ENCODE measurements around the gene MPO. TPM values are rescaled to one million over a fixed set of nuclear protein-coding genes. Genes with fewer than 3 reads are reported as not detected.

Gene MPO
- total RNA-seq, 2 donors from 2014 or later: not detected

- no peak overlapping the region for H3K9ac ChIP-seq (ENCODE audit: extremely low read depth, low read length, poor library complexity, severe bottlenecking)
- H3K9me3 Mint-ChIP-seq: peaks cover 3% of the 10 kb centered on the region
- H3K27me3 Mint-ChIP-seq (ENCODE audit: insufficient read depth): peaks cover 21% of the 10 kb centered on the region
- no peak overlapping the region for H3K4me3 Mint-ChIP-seq
- H3K9me3 ChIP-seq (ENCODE audit: control insufficient read depth, low read length): no peaks in the 10 kb centered on the region
- no peak overlapping the region for H3K4me3 ChIP-seq (ENCODE audit: low read length)
- H3K27me3 ChIP-seq (ENCODE audit: control insufficient read depth, insufficient read depth, low read length, poor library complexity, severe bottlenecking): peaks cover 13% of the 10 kb centered on the region
- no peaks in the 10 kb centered on the region for H3K4me1 ChIP-seq (ENCODE audit: control insufficient read depth, insufficient read depth, low read length)
- no peaks in the 10 kb centered on the region for H3K36me3 ChIP-seq (ENCODE audit: control insufficient read depth, insufficient read depth, low read length)
- no peaks in the 10 kb centered on the region for H3K36me3 Mint-ChIP-seq (ENCODE audit: low read depth)
- no peak overlapping the region for H3K27ac Mint-ChIP-seq
- H3K27ac ChIP-seq (ENCODE audit: low read depth, low read length): no peak overlapping the region
- peak; percentile 37 for DNase-seq
- TF ChIP-seq, protein P1, sequence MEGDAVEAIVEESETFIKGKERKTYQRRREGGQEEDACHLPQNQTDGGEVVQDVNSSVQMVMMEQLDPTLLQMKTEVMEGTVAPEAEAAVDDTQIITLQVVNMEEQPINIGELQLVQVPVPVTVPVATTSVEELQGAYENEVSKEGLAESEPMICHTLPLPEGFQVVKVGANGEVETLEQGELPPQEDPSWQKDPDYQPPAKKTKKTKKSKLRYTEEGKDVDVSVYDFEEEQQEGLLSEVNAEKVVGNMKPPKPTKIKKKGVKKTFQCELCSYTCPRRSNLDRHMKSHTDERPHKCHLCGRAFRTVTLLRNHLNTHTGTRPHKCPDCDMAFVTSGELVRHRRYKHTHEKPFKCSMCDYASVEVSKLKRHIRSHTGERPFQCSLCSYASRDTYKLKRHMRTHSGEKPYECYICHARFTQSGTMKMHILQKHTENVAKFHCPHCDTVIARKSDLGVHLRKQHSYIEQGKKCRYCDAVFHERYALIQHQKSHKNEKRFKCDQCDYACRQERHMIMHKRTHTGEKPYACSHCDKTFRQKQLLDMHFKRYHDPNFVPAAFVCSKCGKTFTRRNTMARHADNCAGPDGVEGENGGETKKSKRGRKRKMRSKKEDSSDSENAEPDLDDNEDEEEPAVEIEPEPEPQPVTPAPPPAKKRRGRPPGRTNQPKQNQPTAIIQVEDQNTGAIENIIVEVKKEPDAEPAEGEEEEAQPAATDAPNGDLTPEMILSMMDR (conservative IDR thresholded peaks at IDR 0.05): no peak
- H3K4me1 Mint-ChIP-seq: no peaks in the 10 kb centered on the region
- WGBS, 2 experiments (ENCODE audit: insufficient coverage in 1 of 2, insufficient read length in 1 of 2): 82% methylated on average over 5 of the region's 6 CpGs; no CpG with 5 or more reads in 1 of the 2 experiments
Observed at GRCh38 chr17:58268774-58269556, 11.8 kb downstream of the MPO start.

DNA sequence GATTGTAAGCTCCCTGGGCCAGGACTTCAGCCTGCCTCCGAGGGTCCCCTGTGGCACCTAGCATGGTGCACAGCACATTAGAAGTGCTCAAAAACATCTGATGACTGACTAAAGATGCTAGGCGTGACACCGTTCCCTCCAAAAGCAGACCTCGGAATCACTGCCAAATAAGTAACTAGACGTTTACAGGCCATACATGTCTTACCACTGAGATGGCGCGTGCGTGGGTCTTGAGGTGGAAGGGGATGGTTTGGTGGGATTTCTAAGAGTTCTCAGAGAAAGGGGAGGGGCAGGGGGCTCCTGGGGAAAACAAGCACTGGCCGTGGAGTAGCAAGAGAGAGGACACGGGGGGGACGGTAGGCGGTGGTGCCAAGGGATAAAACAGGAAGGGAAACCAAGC, 12.4 kb downstream of the MPO start:
- H3K9me3 ChIP-seq (ENCODE audit: control insufficient read depth, low read length): no peaks in the 10 kb centered on the region
- H3K4me3 ChIP-seq (ENCODE audit: low read length): no peak overlapping the region
- H3K27me3 Mint-ChIP-seq (ENCODE audit: insufficient read depth): peaks cover 26% of the 10 kb centered on the region
- no peak overlapping the region for H3K27ac ChIP-seq (ENCODE audit: low read depth, low read length)
- peaks cover 3% of the 10 kb centered on the region for H3K9me3 Mint-ChIP-seq
- H3K27ac Mint-ChIP-seq: no peak overlapping the region
- no peak overlapping the region for H3K9ac ChIP-seq (ENCODE audit: extremely low read depth, low read length, poor library complexity, severe bottlenecking)
- no peaks in the 10 kb centered on the region for H3K4me1 Mint-ChIP-seq
- no peaks in the 10 kb centered on the region for H3K36me3 Mint-ChIP-seq (ENCODE audit: low read depth)
- TF ChIP-seq, protein P1 (conservative IDR thresholded peaks at IDR 0.05): no peak
- H3K27me3 ChIP-seq (ENCODE audit: control insufficient read depth, insufficient read depth, low read length, poor library complexity, severe bottlenecking): peaks cover 20% of the 10 kb centered on the region
- H3K36me3 ChIP-seq (ENCODE audit: control insufficient read depth, insufficient read depth, low read length): no peaks in the 10 kb centered on the region
- H3K4me1 ChIP-seq (ENCODE audit: control insufficient read depth, insufficient read depth, low read length): no peaks in the 10 kb centered on the region
- 91 to 92% methylated on average over 10 to 12 of the region's 12 CpGs for WGBS, 2 experiments (ENCODE audit: insufficient coverage in 1 of 2, insufficient read length in 1 of 2)
- H3K4me3 Mint-ChIP-seq: no peak overlapping the region
- DNase-seq: peak; percentile 37

- Histone ChIP-seq H3K27ac (ENCODE audit: low read depth, low read length) (no peak overlapping the region), H3K4me1 (ENCODE audit: control insufficient read depth, insufficient read depth, low read length) (no peaks in the 10 kb centered on the region), H3K36me3 (ENCODE audit: control insufficient read depth, insufficient read depth, low read length) (no peaks in the 10 kb centered on the region), H3K9me3 (ENCODE audit: control insufficient read depth, low read length) (no peaks in the 10 kb centered on the region), H3K27me3 (ENCODE audit: control insufficient read depth, insufficient read depth, low read length, poor library complexity, severe bottlenecking) (peaks cover 27% of the 10 kb centered on the region), H3K9ac (ENCODE audit: extremely low read depth, low read length, poor library complexity, severe bottlenecking) (no peak overlapping the region), H3K4me3 (ENCODE audit: low read length) (no peak overlapping the region)
- Mint-ChIP-seq H3K36me3 (ENCODE audit: low read depth) (no peaks in the 10 kb centered on the region), H3K9me3 (peaks cover 3% of the 10 kb centered on the region), H3K4me3 (no peak overlapping the region), H3K27me3 (ENCODE audit: insufficient read depth) (peaks cover 32% of the 10 kb centered on the region), H3K4me1 (no peaks in the 10 kb centered on the region), H3K27ac (no peak overlapping the region)
- TF ChIP-seq, protein P1 (conservative IDR thresholded peaks at IDR 0.05): no peak
- DNase-seq: peak; percentile 33
- WGBS, 2 experiments (ENCODE audit: insufficient coverage in 1 of 2, insufficient read length in 1 of 2): 89 to 91% methylated on average over 20 to 22 of the region's 22 CpGs
Observed at GRCh38 chr17:58267347-58268324, 13.1 kb downstream of the MPO start.
